Pons (tissue), 1 donor: ENCODE data around the gene ACSL6.

ENCODE experiments used
- DNase-seq: peaks from one replicate; pipeline ENCODE4 v3.0.0-alpha.2; 2016; ENCODE audit warnings: low spot score

ACSL6 gene

GRCh38 chr5:131999441-132000240, 11.8 kb downstream of the ACSL6 start:
- DNase-seq: no peak

DNA sequence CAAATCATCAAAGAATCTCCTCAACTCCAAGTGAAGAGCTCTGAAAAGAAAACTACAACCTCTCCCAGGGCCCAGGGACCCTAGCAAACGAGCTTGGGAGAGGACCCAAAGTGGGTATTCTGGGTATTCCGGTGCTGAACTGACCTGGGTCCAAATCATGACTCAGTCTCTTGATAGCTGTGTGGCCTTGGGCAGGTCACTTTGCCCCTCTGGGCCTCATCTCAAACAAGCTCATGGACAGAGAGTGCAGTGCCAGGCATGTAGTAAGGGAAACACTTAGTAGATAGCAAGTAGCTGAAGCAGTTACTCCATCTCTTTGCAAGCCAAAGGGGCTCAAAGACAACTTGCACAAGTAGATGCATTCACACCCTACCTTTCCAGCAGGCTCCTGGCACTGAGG, 12.4 kb downstream of the ACSL6 start:
- DNase-seq: no peak

DNA sequence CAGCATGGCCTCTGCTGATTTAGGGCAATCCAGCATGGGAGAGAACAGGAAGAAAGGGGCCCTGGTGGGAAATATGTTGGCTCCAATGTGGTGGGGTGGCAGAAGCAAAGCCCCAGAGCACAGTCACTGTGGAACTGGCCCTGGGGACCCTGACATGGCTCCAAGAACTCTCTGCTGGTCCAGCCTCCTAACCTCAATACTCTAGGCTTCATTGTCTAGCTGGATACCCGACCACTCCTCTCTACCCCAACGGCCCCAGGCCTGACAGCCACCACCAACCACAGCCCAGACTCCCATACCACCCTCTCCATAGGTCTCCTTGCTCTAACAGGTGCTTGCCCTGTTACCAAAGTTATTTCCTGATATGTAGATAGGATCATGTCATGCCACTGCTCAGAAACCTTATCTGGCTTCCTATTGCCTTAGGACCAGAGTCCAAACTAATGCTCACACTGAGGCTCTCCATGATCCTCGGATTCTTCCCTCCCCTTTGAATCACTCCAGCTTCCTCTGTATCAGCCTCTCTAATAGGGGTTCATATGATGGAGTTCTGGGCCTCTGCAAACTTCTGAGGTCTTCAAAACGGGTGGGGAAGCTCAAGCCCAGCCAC, 12.9 kb downstream of the ACSL6 start:
- DNase-seq: no peak

GRCh38 chr5:131997727-131998117, 13.7 kb downstream of the ACSL6 start:
- no peak for DNase-seq

- DNase-seq: no peak
Observed at GRCh38 chr5:131997026-131997726, 14.3 kb downstream of the ACSL6 start.

- DNase-seq: no peak
Observed at GRCh38 chr5:131996210-131997025, 15.0 kb downstream of the ACSL6 start.

DNA sequence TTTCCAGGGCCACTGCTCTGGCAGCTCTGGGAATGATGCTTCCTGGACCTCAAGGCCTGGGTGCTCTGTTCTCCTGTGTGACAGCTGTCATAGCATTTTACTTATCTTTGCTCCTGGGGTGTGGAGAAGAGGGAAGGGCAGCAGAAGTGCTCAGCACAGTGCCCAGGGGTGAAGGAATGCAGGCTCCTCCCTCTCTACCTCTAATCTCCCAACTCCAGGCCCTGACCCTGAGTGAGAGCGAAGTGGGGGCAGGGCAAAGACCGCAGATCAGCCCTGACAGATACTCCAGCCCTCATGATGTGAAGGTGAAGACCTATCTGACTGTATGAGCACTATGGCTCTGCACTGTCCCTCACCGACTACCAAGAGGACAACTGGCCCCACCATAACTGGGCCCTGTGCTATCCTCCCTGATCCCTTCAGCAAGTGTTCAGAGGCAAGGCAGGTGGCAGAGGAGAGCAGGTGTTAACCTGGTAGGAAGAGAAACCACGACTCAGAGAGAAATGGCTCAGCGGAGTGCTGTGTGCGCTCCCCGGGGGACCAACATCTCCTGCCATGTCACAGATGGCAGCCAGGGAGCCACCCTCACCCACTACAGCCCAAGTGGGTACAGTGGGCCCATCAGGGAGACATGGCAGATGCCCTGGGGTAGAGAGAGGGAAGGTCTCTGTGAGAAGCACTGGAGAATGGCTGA, 16.8 kb downstream of the ACSL6 start:
- DNase-seq: no peak

- DNase-seq: no peak
Observed at GRCh38 chr5:131994090-131994489, 17.4 kb downstream of the ACSL6 start.

DNA sequence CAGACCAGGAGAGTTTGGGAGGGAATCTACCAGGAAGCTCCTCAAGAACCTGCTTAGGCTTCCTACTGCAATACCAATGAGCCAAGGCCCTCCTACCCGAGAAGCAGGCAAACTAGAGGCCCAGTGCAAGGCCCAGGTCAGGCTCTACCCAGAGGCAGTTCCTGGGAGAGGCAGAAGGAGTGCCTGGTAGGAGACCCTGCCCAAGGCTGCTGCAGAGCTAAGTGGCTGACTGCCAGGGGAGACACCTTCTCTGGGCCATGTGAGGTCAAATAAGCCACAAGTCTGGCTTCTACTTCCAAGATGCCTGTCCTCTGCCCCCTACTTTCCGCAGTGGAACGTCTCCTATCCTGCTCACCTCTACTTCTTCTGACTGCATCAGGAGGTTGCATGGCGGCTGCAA, 17.8 kb downstream of the ACSL6 start:
- DNase-seq: no peak

GRCh38 chr5:131992370-131992769, 19.1 kb downstream of the ACSL6 start:
- DNase-seq: no peak

GRCh38 chr5:131991593-131992324, 19.7 kb downstream of the ACSL6 start:
- no peak for DNase-seq

- DNase-seq: no peak
Observed at GRCh38 chr5:131990716-131991115, 20.7 kb downstream of the ACSL6 start.

DNA sequence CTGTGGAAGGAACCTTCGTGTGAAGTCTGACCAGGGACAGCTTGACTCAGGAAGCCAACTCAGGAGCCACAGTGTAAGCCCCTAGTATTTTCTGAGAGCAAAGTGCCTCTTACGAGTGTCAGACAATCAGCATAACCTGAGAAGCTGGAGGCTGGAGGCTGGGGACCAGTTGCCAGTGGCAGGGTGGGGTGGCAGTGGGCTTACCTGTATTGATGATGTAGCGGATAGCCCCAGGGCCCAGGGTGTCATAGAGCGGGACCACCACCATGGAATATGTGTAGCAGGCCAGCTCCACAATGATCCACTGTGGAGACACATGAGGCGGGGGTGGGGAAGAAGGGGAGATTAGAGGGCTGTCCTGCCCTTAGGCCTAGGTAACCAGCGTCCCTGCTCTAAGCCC, 22.9 kb downstream of the ACSL6 start:
- DNase-seq: no peak

DNA sequence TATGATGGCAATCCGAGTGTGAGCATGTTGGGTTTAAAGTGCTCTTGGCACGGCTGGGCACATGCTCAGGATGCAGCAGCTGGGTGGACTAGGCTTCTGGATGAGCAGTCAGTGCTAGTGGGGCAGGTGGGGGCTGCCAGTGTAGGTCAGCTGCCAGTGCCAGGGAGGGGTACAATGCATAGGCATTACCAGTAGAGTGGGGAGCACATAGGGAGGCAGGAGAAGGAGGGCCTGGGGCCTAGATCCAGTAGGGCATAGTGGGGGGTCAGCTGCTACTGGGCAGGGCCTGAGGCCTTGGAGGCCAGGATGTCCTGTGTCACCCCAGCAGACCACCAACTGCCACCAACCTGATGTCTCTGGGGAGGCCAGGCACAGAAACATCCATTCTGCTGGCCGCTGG, 24.2 kb downstream of the ACSL6 start:
- no peak for DNase-seq

DNA sequence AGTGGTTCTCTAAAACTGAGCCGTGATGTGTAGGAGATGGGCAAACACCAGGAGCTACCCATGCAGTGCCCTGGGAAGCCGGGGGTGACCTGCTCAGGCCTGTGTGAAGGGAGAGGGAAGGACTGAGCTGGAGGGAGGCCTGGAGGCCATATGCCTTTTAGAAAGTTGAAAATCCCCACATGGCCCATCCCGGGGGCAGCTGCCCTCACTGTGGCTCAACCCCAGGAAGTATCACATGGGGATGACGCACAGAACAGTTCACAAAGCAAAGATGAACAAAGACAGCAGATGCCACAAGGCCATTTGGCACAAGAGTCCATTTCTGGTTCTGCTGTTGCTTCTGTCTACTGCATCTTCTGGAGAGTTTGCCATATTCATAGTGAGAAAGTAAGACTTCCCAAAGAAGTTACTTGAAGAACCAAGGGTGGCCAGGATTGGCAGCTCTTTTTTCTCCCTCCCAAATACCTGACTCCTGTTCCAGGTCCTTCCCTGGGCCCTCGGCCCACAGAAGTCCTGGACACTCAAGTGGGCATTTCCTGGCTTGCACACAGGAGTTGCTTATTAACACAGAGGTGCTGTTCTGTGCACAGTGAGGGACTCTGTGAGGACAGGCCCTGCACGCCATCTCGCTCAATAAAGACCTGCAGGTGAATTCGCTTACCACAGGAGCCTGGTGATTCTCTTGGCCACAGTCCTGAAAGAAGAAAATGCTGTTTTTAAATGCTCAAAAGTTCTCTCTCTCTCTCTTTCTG, 25.1 kb downstream of the ACSL6 start:
- peak; percentile 48 for DNase-seq

DNA sequence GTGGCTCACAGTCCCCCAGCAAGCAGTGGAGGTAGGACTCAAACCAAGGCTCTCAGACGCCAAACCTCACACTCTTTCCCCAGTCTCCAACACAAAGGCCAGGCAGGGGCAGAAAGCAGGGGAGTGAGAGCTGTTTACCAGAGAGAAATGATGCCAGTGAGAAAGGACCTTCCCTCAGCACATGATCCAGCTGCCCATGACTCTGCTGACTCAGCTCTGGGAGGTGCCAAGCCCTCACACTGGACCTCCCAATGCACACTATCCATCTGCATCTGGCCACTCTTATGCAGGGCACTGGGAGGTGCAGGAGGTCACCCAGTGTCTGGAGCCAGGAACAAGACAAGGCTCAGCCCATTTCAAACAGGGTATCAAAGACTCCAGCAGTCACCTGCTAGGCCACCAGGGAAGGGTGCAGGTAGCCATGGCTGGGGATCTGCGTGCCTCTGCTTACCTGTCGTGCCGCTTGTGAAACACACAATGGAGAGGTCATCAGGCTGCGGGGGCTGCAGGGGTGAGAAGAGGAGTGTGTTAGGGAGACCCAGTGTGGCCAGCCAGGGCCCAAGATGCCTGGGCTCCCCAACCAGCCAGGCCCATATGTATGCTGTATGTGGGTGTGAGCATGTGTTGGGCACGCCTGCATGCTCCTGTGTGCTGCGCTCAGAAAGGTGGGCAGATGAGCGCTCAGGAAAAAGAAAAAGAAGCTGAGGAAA, 26.3 kb downstream of the ACSL6 start:
- no peak for DNase-seq

DNA sequence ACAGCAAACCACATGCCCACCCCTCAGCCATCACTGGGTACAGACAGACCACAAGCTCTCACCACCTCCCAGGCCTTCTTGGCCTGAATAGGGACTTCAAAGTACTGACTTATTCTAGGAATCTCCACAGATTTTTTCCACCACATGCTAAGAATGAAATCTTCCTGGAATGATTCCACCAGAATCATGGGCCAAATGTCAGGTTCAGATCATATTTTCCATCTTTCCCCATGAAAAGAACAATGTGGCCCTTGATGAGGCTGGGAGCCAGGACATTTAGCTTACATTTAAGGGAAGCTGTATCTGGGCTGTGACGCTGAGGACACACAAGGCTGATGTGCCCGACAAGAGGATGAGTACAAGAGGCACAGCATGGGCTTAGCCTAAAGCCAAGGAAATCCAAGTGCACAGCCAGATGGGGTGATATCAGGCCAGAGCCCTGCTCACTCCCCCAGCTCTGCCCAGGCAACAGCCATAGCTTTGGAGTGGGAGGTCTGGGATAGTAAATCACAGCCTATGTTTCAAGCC, 28.1 kb downstream of the ACSL6 start:
- DNase-seq: no peak

GRCh38 chr5:131981516-131981915, 29.9 kb downstream of the ACSL6 start:
- DNase-seq: no peak

DNA sequence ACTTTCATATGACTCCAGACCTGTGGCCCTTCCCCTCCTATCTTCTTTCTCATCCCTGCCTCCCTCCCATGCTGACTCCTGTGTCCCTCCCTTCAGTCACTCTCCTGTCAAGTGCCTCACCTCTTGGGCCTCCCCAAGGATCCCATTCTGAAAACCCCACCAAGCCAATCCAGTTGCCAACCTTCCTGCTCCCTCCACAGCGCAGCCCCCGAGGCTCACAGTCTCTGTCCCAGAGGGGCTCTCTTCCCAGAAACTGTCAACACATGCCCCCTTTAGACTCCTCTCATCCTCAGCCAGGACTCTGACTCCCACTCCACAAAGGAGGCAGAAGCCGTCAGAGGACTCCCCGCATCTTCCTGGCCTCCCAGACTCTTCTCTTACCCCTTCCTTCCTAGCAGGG, 30.8 kb downstream of the ACSL6 start:
- no peak for DNase-seq
